GM19023 (cell line): ENCODE data around the gene ZNF710.
"Not testable (repeated sequence)": the region's sequence is repeated elsewhere in the genome, so short reads cannot be mapped to it uniquely, and the experiment has no call there.

Experiments used
- ATAC-seq: cut with Tn5 transposase; IDR thresholded peaks from one replicate; pipeline ENCODE4 v1.9.1; 2021; ENCODE audit warnings: mild to moderate bottlenecking, moderate library complexity; ENCODE audit not compliant: unreplicated experiment

The ZNF710 gene

GRCh38 chr15:90101130-90101968 lies 100.2 kb downstream of the ZNF710 start:
- ATAC-seq = no peak

DNA sequence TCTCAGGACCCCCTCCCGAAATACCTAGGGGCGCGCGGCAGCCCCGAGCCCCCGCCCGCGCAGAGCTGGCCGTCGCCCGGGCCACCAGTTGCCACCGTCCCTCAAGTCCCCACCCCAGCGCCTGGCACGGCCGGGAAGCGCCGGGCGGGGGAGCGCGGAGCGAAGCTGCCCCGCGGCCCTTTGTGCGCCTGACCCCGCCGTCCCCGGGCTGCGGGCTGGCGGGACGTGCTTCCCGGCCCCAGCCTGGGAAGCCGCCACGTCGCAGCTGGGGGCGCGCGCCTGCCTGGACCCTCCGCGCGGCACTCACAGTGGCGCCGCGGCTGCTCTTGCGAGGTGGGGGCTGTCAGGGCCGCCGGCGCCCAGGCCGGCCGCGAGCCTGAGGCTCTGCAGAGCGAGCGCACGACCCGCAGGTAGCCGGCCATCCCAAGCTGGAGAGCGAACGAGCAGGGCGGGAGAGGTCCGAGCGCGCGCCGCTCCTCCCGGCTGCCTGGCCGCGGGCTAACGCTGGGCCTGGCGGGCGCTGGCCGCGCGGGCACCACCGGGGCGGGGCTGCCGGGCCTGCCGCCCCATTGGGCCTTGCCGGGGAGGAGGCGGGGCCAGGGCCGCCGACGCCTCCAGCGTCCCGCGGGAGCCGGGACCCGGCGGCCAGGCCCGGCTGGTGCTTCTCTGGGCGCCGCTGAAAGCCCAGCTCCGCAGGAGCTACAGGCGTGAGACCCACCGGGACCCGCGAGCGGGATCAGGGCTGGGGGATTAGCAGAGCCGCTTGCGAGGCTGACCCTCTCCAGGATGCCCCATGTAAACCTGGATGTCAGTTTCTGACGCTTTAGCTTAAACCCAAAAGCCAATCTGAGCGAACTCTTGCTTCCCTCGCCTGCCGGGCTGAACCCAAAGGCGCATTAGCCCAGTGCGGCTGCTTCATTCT lies 101.1 kb downstream of the ZNF710 start, which contains the start of gene IDH2:
Gene IDH2, minus strand, starts transcription at position 500 of the 922 bp plus-strand sequence. Its CDS starts 78 bp downstream, at position 422.
- peak; percentile 77 for ATAC-seq

- ATAC-seq = no peak
Measured at GRCh38 chr15:90103701-90104329, 102.7 kb downstream of the ZNF710 start.

DNA sequence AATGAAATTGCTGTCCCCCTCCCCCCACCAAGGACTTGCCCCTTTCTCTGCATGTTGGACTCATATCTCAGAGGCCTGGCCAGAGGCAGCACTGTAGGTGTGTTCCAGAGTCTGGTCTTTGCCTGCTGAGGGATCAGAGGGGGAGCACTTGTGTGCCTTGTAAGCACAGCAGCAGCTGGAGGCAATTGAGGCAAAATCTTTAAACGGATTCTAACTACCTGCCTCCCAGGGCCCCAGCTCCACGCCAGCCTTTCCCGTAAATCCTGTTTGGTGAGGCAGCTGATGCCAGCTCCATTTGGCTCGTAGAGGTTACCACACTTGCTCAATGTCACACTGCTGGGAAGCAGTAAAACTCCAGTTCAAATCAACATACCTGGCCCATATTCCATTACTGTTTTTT lies 103.4 kb downstream of the ZNF710 start:
- ATAC-seq = no peak

- no peak for ATAC-seq
Measured at GRCh38 chr15:90105521-90105920, 104.4 kb downstream of the ZNF710 start.

DNA sequence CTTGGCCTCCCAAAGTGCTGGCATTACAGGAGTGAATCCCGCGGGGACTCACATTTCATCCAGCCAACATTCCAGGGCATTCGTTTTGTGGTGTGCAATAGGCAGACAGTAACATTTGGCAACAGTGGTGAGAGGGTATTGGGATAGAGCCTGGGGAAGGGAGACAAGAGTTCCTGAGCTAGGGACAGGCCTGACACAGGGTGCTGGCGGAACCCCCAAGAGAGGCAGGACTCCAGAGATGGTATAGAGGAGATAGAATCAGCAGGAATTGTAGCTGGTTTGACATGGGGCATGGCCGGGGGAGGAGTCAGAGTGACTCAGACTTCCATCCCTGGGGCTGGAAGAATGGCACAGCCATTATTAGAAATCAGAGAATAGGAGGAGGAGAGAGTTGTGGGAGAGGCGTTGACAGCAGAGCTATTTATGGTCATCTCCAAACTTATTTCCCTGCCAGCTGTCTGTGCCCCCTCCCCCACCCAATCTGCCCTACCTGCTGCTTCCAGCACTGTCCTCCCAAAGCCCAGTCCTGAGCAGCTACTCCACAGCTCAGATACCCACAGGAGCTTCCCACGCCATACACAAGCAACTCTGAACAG lies 105.5 kb downstream of the ZNF710 start:
- ATAC-seq = no peak

DNA sequence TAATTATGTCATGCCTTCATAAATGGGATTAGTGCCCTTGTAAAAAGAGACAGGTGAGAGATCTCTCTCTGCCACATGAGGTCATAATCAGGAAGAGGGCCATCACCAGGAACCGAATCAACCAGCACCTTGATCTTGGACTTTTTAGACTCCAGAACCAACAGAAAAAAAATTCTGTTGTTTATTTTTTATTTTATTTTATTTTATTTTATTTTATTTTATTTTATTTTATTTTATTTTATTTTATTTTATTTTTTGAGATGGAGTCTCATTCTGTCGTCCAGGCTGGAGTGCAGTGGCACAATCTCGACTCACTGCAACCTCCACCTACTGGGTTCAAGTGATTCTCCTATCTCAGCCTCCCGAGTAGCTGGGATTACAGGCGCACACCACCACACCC lies 106.9 kb downstream of the ZNF710 start:
- ATAC-seq = not testable (repeated sequence)

GRCh38 chr15:90109163-90109751 lies 108.1 kb downstream of the ZNF710 start:
- not testable (repeated sequence) for ATAC-seq

DNA sequence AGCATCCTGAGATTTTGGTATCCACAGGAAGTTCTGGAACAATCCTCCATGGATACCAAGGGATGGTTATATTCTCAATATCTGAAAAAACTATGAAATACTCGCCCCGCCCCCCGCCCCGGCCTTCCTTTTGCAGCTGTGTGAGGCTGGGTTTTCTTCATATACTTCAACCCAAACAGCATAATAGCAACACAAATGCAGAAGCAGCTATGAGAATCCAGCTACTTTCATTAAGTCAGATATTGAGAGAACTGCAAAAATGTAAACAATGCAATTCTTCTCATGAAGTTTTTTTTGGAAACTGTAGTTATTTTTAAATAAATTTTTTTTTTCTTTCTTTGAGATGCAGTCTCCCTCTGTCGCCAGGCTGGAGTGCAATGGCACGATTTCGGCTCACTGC lies 112.0 kb downstream of the ZNF710 start:
- ATAC-seq = no peak

GRCh38 chr15:90114451-90114901 lies 113.4 kb downstream of the ZNF710 start:
- no peak for ATAC-seq

DNA sequence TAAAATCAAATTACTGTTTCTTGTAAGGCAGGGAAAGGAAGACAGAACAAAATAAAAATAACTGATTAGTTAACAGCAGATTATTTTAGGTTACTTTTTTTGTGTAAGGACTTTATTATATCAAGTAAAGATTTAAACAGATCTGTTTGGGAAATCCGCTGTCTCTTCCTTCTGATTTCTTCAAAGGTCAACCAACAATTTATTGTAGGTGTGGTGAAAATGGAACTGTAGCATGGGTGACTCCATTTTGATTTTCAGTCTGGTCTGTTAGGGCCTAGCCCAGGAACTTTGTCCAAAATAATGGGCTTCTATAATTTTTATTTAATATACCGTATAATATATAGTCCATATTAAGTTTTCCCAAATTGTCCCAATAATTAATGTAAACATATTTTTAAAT lies 114.7 kb downstream of the ZNF710 start:
- ATAC-seq = no peak

DNA sequence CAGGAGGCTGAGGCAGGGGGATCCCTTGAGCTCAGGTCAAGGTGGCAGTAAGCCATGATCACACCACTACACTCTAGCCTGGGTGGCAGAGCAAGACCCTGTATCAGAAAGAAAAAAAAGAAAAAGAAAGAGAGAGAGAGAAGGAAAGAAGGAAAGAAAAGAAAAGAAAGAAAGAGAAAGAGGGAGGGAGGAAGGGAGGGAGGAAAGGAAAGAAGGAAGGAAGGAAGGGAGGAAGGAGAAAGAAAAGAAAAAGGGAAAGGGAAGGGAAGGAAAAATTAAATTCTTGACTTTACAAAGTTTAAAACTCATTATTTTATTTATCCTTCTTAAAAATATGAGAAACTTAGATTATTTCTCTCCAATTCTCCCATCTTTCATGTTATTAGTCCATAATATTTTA lies 118.2 kb downstream of the ZNF710 start:
- ATAC-seq = no peak

DNA sequence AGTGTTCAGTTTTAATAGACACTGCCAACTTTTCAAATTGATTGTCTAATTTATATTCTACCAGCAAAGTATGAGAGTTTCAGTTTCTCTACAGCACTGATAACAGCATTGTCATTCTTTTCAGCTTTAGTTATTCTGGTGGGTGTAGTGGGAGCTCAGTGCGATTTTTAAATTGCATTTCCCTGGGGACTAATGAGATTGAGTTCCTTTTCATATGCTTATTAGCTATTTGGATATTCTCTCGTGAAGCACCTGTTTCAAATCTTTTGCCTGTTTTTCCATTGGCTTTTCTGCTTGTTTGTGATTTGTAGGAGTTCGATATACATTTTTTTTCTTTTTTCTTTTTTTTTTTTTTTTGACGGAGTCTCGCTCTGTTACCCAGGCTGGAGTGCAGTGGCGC lies 120.0 kb downstream of the ZNF710 start:
- ATAC-seq = no peak

GRCh38 chr15:90124507-90124906 lies 123.4 kb downstream of the ZNF710 start:
- no peak for ATAC-seq

DNA sequence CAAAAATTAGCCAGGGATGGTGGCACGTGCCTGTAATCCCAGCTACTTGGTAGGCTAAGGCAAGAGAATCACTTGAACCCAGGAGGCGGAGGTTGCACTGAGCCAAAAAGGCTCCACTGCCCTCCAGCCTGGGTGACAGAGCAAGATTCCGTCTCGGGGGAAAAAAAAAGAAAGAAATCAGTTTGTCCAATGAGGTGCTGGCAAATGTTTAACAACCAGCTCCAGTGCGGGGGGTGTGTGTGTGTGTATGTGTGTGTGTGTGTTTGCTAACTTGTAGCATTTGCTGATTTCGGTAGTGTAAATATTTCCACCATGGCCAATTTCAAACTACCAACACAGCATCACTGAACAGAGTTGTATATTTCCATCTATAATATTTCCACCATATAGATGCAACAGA lies 124.9 kb downstream of the ZNF710 start:
- ATAC-seq = no peak

- no peak for ATAC-seq
Measured at GRCh38 chr15:90126596-90127435, 125.7 kb downstream of the ZNF710 start.

- no peak for ATAC-seq
Measured at GRCh38 chr15:90130291-90130690, 129.2 kb downstream of the ZNF710 start.
